Ascending aorta (tissue), 2 donors: ENCODE data around the gene PRKAG2. TPM values are rescaled to one million over a fixed set of nuclear protein-coding genes. Genes with fewer than 3 reads are reported as not detected.

Experiments used
- DNase-seq, 2 donors: peaks; one replicate each; pipeline ENCODE4 v3.0.0-alpha.2; 2019; ENCODE audit warnings: low spot score in 2 of 2
- H3K27ac ChIP-seq, 2 donors: fragments of 200-600 bp; sonication (generic); one replicate each; pipeline ENCODE4 v1.5.1; 2016 to 2017; ENCODE audit warnings: mild to moderate bottlenecking in 1 of 2
- H3K27me3 ChIP-seq: fragments of 200-600 bp; sonication (generic); one replicate; pipeline ENCODE4 v1.5.1; 2017
- H3K36me3 ChIP-seq, 2 donors: fragments of 200-600 bp; sonication (generic); one replicate each; pipeline ENCODE4 v1.5.1; 2016
- H3K4me1 ChIP-seq, 2 donors: fragments of 200-600 bp; sonication (generic); one replicate each; pipeline ENCODE4 v1.5.1; 2016 to 2017; ENCODE audit warnings: mild to moderate bottlenecking in 1 of 2
- H3K4me3 ChIP-seq, 2 donors: fragments of 200-600 bp; sonication (generic); one replicate each; pipeline ENCODE4 v1.5.1; 2016 to 2017; ENCODE audit warnings: mild to moderate bottlenecking in 1 of 2
- H3K9me3 ChIP-seq, 2 donors: fragments of 200-600 bp; sonication (generic); one replicate each; pipeline ENCODE4 v1.5.1; 2016
- intact Hi-C: fragments of 100-400 bp; cut with DNase I; formaldehyde crosslinking; loops from one replicate; pipeline ENCODE4 v1.15.1; 2023
- total RNA-seq: library from RNA; depleted of rRNA; stranded (reverse); fragments of >200 nt; gene quantifications from one replicate; pipeline ENCODE4 v1.1.0, GENCODE V29; 2016
- TF ChIP-seq, protein P1 (sequence below), 3 experiments: fragments of 200-600 bp in 2 of 3; fragments of 450-650 bp in 1 of 3; sonication (generic) in 2 of 3; IDR thresholded peaks; one replicate each; pipeline ENCODE4 v1.5.1; 2016 to 2019; ENCODE audit warnings: antibody characterized with exemption in 3 of 3, mild to moderate bottlenecking in 1 of 3, moderate library complexity in 1 of 3

The PRKAG2 gene
- total RNA-seq, 1 donor from 2014 or later: 26.7 TPM

- TF ChIP-seq, protein P1, sequence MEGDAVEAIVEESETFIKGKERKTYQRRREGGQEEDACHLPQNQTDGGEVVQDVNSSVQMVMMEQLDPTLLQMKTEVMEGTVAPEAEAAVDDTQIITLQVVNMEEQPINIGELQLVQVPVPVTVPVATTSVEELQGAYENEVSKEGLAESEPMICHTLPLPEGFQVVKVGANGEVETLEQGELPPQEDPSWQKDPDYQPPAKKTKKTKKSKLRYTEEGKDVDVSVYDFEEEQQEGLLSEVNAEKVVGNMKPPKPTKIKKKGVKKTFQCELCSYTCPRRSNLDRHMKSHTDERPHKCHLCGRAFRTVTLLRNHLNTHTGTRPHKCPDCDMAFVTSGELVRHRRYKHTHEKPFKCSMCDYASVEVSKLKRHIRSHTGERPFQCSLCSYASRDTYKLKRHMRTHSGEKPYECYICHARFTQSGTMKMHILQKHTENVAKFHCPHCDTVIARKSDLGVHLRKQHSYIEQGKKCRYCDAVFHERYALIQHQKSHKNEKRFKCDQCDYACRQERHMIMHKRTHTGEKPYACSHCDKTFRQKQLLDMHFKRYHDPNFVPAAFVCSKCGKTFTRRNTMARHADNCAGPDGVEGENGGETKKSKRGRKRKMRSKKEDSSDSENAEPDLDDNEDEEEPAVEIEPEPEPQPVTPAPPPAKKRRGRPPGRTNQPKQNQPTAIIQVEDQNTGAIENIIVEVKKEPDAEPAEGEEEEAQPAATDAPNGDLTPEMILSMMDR (IDR thresholded peaks at IDR 0.05): no peak
- intact Hi-C loops: no loop called here
- no peaks in the 10 kb centered on the region for H3K9me3 ChIP-seq
- H3K4me3 ChIP-seq: no peak overlapping the region
- no peaks in the 10 kb centered on the region for H3K27me3 ChIP-seq
- H3K27ac ChIP-seq: peak overlapping the region; percentile 55 to 56
- peak in 1 of 2 donors; percentile 72 for DNase-seq
- no peaks in the 10 kb centered on the region for H3K36me3 ChIP-seq
- H3K4me1 ChIP-seq: no peaks in the 10 kb centered on the region
These were observed 46.4 kb upstream of the PRKAG2 start for GRCh38 chr7:151923097-151923876.

- Histone ChIP-seq H3K4me3 (no peak overlapping the region), H3K27me3 (no peaks in the 10 kb centered on the region), H3K9me3 (no peaks in the 10 kb centered on the region), H3K27ac (no peak overlapping the region), H3K36me3 (no peaks in the 10 kb centered on the region), H3K4me1 (no peaks in the 10 kb centered on the region)
- TF ChIP-seq, protein P1 (IDR thresholded peaks at IDR 0.05): no peak
- intact Hi-C loops: no loop called here
- peak in 1 of 2 donors; percentile 27 for DNase-seq
These were observed 44.5 kb upstream of the PRKAG2 start for GRCh38 chr7:151921451-151921850.

DNA sequence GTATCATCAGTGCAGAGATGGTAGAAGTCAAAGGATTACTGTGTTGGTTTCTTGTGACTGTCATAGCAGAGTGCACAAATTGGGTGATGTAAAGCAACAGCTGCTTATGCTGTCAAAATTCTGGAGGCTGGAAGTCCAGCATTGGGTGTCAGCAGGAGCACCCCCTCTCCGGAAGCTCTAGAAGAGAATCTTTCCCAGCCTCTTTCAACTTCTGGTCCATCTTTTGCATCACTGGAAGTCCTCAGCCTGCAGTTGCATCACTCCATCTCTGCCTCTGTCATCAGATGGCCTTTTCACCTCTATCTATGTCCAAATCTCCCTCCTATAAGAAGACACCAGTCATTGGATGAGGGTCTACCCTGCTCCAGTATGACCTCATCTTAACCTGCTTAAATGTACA lies 43.6 kb upstream of the PRKAG2 start:
- Histone ChIP-seq H3K9me3 (no peaks in the 10 kb centered on the region), H3K4me1 (no peaks in the 10 kb centered on the region), H3K27me3 (no peaks in the 10 kb centered on the region), H3K27ac (no peak overlapping the region), H3K4me3 (no peak overlapping the region), H3K36me3 (no peaks in the 10 kb centered on the region)
- intact Hi-C loops: no loop called here
- DNase-seq: peak in 1 of 2 donors; percentile 58
- TF ChIP-seq, protein P1 (IDR thresholded peaks at IDR 0.05): no peak

DNA sequence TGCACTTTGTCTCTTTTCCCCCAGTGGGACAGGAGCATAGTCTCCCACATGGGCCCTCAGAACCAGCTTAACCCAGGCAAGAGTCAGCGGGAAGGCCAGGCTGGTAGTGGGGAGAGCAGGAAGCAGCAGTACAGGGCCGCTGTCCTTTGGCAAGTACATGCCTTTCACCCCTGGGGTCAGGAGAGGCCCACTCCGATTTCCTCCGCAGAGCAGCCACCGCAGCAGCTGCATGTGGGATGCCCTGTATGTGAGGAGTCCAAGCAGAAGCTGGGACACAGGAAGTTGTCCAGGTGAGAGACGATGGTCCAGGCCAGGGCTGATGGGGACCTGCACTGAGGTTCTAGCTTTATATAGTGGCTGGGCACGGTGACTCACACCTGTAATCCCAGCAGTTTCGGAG lies 42.7 kb upstream of the PRKAG2 start:
- intact Hi-C loops: no loop called here
- TF ChIP-seq, protein P1 (IDR thresholded peaks at IDR 0.05): no peak
- H3K9me3 ChIP-seq: no peaks in the 10 kb centered on the region
- H3K27me3 ChIP-seq: no peaks in the 10 kb centered on the region
- H3K4me3 ChIP-seq: no peak overlapping the region
- H3K27ac ChIP-seq: no peak overlapping the region
- peak in 1 of 2 donors; percentile 40 for DNase-seq
- no peaks in the 10 kb centered on the region for H3K4me1 ChIP-seq
- H3K36me3 ChIP-seq: no peaks in the 10 kb centered on the region

DNA sequence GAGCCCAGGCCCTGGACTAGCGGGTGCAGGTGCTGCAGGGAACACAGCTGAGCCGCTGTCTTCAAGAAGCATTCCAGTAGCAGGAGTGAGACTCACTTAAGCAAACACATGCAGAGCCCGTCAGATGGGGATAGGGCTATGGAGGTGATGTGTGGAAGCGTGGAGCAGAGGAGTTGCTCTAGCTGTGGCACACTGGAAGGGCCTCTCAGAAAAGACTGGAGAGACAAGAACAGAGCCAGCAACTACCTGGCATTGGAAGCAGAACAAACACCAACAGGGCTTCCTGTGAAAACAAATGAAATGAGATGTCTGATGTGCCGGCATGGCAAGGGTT lies 41.6 kb upstream of the PRKAG2 start:
- TF ChIP-seq, protein P1 (IDR thresholded peaks at IDR 0.05): no peak
- DNase-seq: peak in 1 of 2 donors; percentile 38
- no peaks in the 10 kb centered on the region for H3K36me3 ChIP-seq
- H3K27me3 ChIP-seq: no peaks in the 10 kb centered on the region
- no peak overlapping the region for H3K4me3 ChIP-seq
- no peaks in the 10 kb centered on the region for H3K9me3 ChIP-seq
- no peaks in the 10 kb centered on the region for H3K4me1 ChIP-seq
- intact Hi-C loops: no loop called here
- H3K27ac ChIP-seq: no peak overlapping the region
